ENCODE measurements around the gene TUBA4A. TPM values are rescaled to one million over a fixed set of nuclear protein-coding genes. Genes with fewer than 3 reads are reported as not detected.
A peak's percentile ranks its signal among the peaks of the same experiment; 100 is the strongest.

TUBA4A gene
- 10 to 100 TPM; 15.6 to 37.9 TPM for total RNA-seq
- polyA plus RNA-seq = 10 to 100 TPM; 48.1 to 82.1 TPM
- long read RNA-seq, donor 1, transcript TUBA4A-201 (4 exons, 2,162 nt) = major isoform, 9 of 15 reads
- long read RNA-seq, donor 1, partial matches to known transcripts = 5 of 15 reads
- long read RNA-seq, donor 1, other reads (novel, unspliced or antisense) = 0 of 15 reads
- long read RNA-seq, donor 2, partial matches to known transcripts = 5 of 9 reads
- long read RNA-seq, donor 2, other reads (novel, unspliced or antisense) = 0 of 9 reads
- long read RNA-seq, donor 3, partial matches to known transcripts = 0 of 5 reads
- long read RNA-seq, donor 3, other reads (novel, unspliced or antisense) = 0 of 5 reads
- long read RNA-seq, donor 4, transcript TUBA4A-201 (4 exons, 2,162 nt) = major isoform, 6 of 6 reads
- long read RNA-seq, donor 4, partial matches to known transcripts = 0 of 6 reads
- long read RNA-seq, donor 4, other reads (novel, unspliced or antisense) = 0 of 6 reads
- long read RNA-seq, donor 5, transcript TUBA4A-201 (4 exons, 2,162 nt) = major isoform, 21 of 26 reads
- long read RNA-seq, donor 5, partial matches to known transcripts = 5 of 26 reads
- long read RNA-seq, donor 5, other reads (novel, unspliced or antisense) = 0 of 26 reads

DNA sequence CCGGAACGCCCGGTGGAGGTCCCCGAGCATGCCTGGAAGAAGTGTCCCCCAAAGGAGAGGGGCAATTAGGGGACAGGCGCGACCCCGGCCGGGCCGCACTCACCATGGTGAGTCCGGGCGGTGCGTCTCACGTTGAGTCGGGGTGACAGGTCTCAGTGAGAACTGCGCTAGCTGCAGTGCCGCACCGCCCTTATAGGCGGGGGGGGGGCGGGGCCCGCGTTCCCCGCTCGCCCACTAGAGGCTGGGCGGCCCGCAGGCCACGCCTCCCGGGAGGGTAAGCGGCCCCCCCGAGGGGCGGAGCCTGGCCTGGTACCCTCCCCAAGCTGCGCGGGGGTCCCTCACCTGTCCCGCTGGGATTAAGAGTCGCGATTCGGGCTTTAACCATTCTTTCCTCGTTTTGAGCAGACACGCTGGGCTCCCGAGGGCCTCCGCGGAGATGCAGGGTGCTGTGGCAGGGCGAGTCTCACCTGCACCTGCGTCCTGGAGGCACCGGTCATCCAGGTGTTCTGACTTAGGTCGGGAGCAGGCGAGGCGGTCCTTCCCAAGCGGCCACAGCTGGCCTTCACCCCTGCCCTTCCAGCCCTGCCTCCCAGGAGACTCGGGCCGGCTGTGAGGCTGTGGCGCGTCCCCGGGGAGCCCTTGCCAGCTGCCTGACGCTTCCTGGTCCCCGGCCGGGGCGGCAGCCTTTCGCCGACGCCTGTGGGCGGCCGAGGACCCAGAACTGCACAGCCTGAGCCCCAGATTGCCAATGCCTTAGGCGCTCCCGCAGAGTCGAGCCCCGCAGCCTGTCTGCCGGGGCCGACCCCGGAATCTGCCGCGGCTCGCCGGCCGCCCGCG is at the start of gene TUBA4A:
TSS of gene TUBA4A (minus strand) at position 166 of the 837 bp plus-strand sequence. CDS start at position 106, 60 bp downstream.
- 0 to 1% methylated on average over 74 to 76 of the region's 76 CpGs for WGBS, 2 donors
- H3K27ac ChIP-seq (ENCODE audit: low read depth in 1 of 2, low read length in 1 of 2) = peak within 1 kb of the TSS; percentile 84 to 94
- TF ChIP-seq, protein P1, sequence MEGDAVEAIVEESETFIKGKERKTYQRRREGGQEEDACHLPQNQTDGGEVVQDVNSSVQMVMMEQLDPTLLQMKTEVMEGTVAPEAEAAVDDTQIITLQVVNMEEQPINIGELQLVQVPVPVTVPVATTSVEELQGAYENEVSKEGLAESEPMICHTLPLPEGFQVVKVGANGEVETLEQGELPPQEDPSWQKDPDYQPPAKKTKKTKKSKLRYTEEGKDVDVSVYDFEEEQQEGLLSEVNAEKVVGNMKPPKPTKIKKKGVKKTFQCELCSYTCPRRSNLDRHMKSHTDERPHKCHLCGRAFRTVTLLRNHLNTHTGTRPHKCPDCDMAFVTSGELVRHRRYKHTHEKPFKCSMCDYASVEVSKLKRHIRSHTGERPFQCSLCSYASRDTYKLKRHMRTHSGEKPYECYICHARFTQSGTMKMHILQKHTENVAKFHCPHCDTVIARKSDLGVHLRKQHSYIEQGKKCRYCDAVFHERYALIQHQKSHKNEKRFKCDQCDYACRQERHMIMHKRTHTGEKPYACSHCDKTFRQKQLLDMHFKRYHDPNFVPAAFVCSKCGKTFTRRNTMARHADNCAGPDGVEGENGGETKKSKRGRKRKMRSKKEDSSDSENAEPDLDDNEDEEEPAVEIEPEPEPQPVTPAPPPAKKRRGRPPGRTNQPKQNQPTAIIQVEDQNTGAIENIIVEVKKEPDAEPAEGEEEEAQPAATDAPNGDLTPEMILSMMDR (IDR thresholded peaks at IDR 0.05; ENCODE audit: control extremely low read depth, extremely low read depth) = no peak
- H3K4me1 ChIP-seq (ENCODE audit: control insufficient read depth in 5 of 5, insufficient read depth in 5 of 5, low read length in 5 of 5) = peaks cover 0 to 34% (median 23%) of the 10 kb centered on the region in 5 donors
- peaks cover 0 to 7% (median 0%) of the 10 kb centered on the region in 4 donors for H3K36me3 ChIP-seq (ENCODE audit: control insufficient read depth in 4 of 4, insufficient read depth in 4 of 4, low read length in 4 of 4)
- H3K27me3 ChIP-seq (ENCODE audit: control insufficient read depth in 3 of 3, insufficient read depth in 3 of 3, low read length in 2 of 3) = peaks cover 0 to 48% (median 38%) of the 10 kb centered on the region in 3 donors
- peak within 1 kb of the TSS; percentile 48 for H3K4me3 ChIP-seq
- DNase-seq = peak; percentile 36 to 67 (median 62)
- H3K9me3 ChIP-seq (ENCODE audit: control insufficient read depth in 4 of 4, insufficient read depth in 3 of 4, low read length in 3 of 4) = no peaks in the 10 kb centered on the region
- peak; percentile 89 for ATAC-seq (ENCODE audit: insufficient read depth, low FRiP score)
- H3K9ac ChIP-seq (ENCODE audit: insufficient read depth in 1 of 2, low read length in 2 of 2) = peak within 1 kb of the TSS in 1 of 2 donors; percentile 13

DNA sequence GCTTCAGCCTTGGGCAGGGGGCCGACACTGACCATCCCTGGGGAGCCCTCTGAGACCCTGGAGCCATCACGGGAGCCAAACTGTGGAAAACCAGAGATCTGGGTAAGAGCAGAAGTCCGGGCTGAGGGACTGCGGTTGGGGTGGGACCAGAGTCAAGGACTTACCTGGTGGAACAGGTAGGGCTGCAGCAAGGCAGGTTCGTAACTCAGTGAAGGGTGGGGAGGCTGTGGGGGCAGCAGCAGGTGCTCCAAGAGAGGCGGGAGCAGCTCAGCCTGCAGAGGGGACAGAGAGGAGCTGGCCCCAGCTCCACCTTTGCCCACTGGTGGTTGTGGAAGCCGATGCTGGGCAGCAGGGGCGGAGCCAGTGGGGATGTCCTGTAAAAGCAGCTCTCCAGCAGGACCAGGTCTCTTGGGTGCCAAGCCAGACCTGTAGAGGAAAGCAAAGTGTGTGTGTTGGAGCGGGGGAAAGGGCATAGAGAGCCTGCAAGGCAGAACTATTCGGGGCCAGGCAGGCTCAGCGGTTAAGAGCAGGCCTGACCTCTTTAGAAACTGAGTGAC is 48.8 kb upstream of the TUBA4A start:
- ATAC-seq (ENCODE audit: insufficient read depth, low FRiP score) = no peak
- no peak for DNase-seq
- TF ChIP-seq, protein P1 (IDR thresholded peaks at IDR 0.05; ENCODE audit: control extremely low read depth, extremely low read depth) = no peak
- no peaks in the 10 kb centered on the region for H3K9me3 ChIP-seq (ENCODE audit: control insufficient read depth in 4 of 4, insufficient read depth in 3 of 4, low read length in 3 of 4)
- H3K27me3 ChIP-seq (ENCODE audit: control insufficient read depth in 3 of 3, insufficient read depth in 3 of 3, low read length in 2 of 3) = peaks cover 0 to 25% (median 2%) of the 10 kb centered on the region in 3 donors
- H3K27ac ChIP-seq (ENCODE audit: low read depth in 1 of 2, low read length in 1 of 2) = no peak overlapping the region
- WGBS, 2 donors = 65 to 79% methylated on average over 11 of the region's 11 CpGs
- H3K4me1 ChIP-seq (ENCODE audit: control insufficient read depth in 5 of 5, insufficient read depth in 5 of 5, low read length in 5 of 5) = no peaks in the 10 kb centered on the region
- H3K4me3 ChIP-seq = no peak overlapping the region
- H3K9ac ChIP-seq (ENCODE audit: insufficient read depth in 1 of 2, low read length in 2 of 2) = no peak overlapping the region
- H3K36me3 ChIP-seq (ENCODE audit: control insufficient read depth in 4 of 4, insufficient read depth in 4 of 4, low read length in 4 of 4) = no peaks in the 10 kb centered on the region

DNA sequence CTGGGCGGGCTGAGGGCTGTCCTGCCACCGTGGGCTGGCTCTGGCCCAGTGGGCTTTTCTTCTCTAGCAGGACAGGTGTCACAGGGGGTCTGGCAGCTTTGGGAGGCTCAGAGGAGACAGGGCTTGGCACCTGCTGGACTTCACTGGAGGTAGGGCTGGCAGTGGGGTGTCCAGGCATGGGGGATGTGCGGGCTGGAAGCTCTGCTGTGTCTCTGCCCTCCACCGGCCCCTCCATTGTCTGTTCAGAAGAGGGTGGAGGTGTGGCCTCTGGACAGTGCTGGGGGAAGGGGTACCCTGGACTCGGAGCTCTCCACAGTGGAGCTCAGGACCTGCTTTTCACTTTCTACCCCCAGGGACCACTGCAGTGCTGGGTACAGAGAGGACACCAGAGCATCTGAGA is 46.3 kb upstream of the TUBA4A start:
- no peak for ATAC-seq (ENCODE audit: insufficient read depth, low FRiP score)
- WGBS, 2 donors = 56 to 82% methylated on average over 5 of the region's 5 CpGs
- no peak for DNase-seq

More for the DNA sequence above, 46.3 kb upstream of the TUBA4A start:
- Histone ChIP-seq H3K9ac (ENCODE audit: insufficient read depth in 1 of 2, low read length in 2 of 2) (no peak overlapping the region), H3K9me3 (ENCODE audit: control insufficient read depth in 4 of 4, insufficient read depth in 3 of 4, low read length in 3 of 4) (no peaks in the 10 kb centered on the region), H3K27ac (ENCODE audit: low read depth in 1 of 2, low read length in 1 of 2) (no peak overlapping the region), H3K36me3 (ENCODE audit: control insufficient read depth in 4 of 4, insufficient read depth in 4 of 4, low read length in 4 of 4) (no peaks in the 10 kb centered on the region), H3K4me1 (ENCODE audit: control insufficient read depth in 5 of 5, insufficient read depth in 5 of 5, low read length in 5 of 5) (peaks cover 0 to 3% (median 1%) of the 10 kb centered on the region in 5 donors), H3K4me3 (no peak overlapping the region), H3K27me3 (ENCODE audit: control insufficient read depth in 3 of 3, insufficient read depth in 3 of 3, low read length in 2 of 3) (peaks cover 0 to 29% (median 2%) of the 10 kb centered on the region in 3 donors)
- TF ChIP-seq, protein P1 (IDR thresholded peaks at IDR 0.05; ENCODE audit: control extremely low read depth, extremely low read depth) = no peak

All from lung (tissue), 16 donors.